ENCODE results near the gene ADRA1B. TPM values are rescaled to one million over a fixed set of nuclear protein-coding genes. Genes with fewer than 3 reads are reported as not detected.

Gene ADRA1B
- total and polyA plus RNA-seq, 2 of the 8 experiments (the other 6 are each of a cell fraction or from before 2014, with no cell fraction given) = not detected

- WGBS, 2 experiments (ENCODE audit: extremely low coverage in 1 of 2, insufficient coverage in 1 of 2, insufficient read length in 1 of 2, insufficient replicate concordance in 2 of 2, low coverage in 1 of 2, low lambda C conversion rate in 2 of 2, missing lambda C conversion rate in 1 of 2) = 91% methylated on average over 7 of the region's 7 CpGs; no CpG with 5 or more reads in 1 of the 2 experiments
- Histone ChIP-seq H3K18ac (ENCODE audit: extremely low read depth, low read length) (no peak overlapping the region), H3K4me2 (ENCODE audit: insufficient read depth in 1 of 2, low read depth in 2 of 2, low read length in 2 of 2) (no peak overlapping the region), H3K9me3 (ENCODE audit: insufficient read depth in 2 of 2, low read depth in 1 of 2, low read length in 1 of 2) (no peaks in the 10 kb centered on the region), H4K8ac (ENCODE audit: extremely low read depth, insufficient read depth, low read length) (no peak overlapping the region), H3K27ac (ENCODE audit: low read depth, low read length) (no peak overlapping the region), H2BK20ac (ENCODE audit: low read length) (no peak overlapping the region), H2BK15ac (ENCODE audit: low read length) (no peak overlapping the region), H4K91ac (replicated peaks; ENCODE audit: insufficient read length, low read length) (no peak overlapping the region), H4K20me1 (replicated peaks in 1 of 2; ENCODE audit: control insufficient read depth in 1 of 2, insufficient read depth in 2 of 2, low read length in 2 of 2) (peaks cover 3 to 7% of the 10 kb centered on the region in 2 experiments), H3K4ac (replicated peaks; ENCODE audit: insufficient read length, low read depth, low read length) (no peak overlapping the region), H2BK12ac (ENCODE audit: low read depth, low read length) (no peak overlapping the region), H3K23me2 (ENCODE audit: low read depth, low read length) (no peaks in the 10 kb centered on the region), H3K23ac (ENCODE audit: insufficient read length) (no peak overlapping the region), H3K79me2 (ENCODE audit: control insufficient read depth in 1 of 2, insufficient read depth in 2 of 2, low read length in 2 of 2) (peaks cover 0 to 33% of the 10 kb centered on the region in 2 experiments; a peak in 2 of 4 replicates), H2BK5ac (ENCODE audit: low read depth, low read length) (no peak overlapping the region), H3K27me3 (replicated peaks in 1 of 4; ENCODE audit: control insufficient read depth in 3 of 4, extremely low read depth in 1 of 4, insufficient read depth in 3 of 4, low read length in 3 of 4) (no peaks in the 10 kb centered on the region), H4K5ac (ENCODE audit: insufficient read length, low read depth, low read length) (no peak overlapping the region), H3K56ac (replicated peaks; ENCODE audit: insufficient read length, low read depth, low read length) (no peak overlapping the region), H2AFZ (ENCODE audit: low read length) (no peak overlapping the region), H3K9ac (replicated peaks in 1 of 4; ENCODE audit: extremely low read depth in 1 of 4, low read depth in 3 of 4, low read length in 3 of 4) (no peak overlapping the region), H2AK5ac (ENCODE audit: low read depth, low read length) (no peak overlapping the region), H3K4me1 (replicated peaks in 1 of 4; ENCODE audit: control insufficient read depth in 3 of 4, insufficient read depth in 4 of 4, low read length in 3 of 4) (no peaks in the 10 kb centered on the region), H3K4me3 (ENCODE audit: extremely low read depth in 1 of 4, insufficient read depth in 2 of 4, low read depth in 3 of 4, low read length in 4 of 4) (no peak overlapping the region), H3K79me1 (ENCODE audit: low read depth, low read length) (peaks cover 2% of the 10 kb centered on the region; the same call in 1 of the 2 replicates), H2BK120ac (replicated peaks; ENCODE audit: low read depth, low read length) (no peak overlapping the region), H3K36me3 (ENCODE audit: control insufficient read depth in 2 of 4, insufficient read depth in 4 of 4, low read length in 3 of 4) (peaks cover 0 to 22% (median 4%) of the 10 kb centered on the region in 4 experiments; a peak in 4 of 8 replicates), H3K14ac (ENCODE audit: insufficient read length) (no peak overlapping the region)
- no peak for DNase-seq (ENCODE audit: low read depth in 1 of 2, low spot score in 2 of 2)
- POLR2A ChIA-PET (ENCODE audit: partially characterized antibody) = interaction anchor here (0.6 to 1.0 kb wide), 2 partner anchors 14 to 19 kb away, joined by 3 read pairs; no protein-coding TSS in a partner anchor
- CTCF ChIA-PET (ENCODE audit: partially characterized antibody) = interaction anchor here (0.6 to 5.4 kb wide), 10 partner anchors 14 to 713 kb away, joined by 3 to 47 read pairs (median 6); no protein-coding TSS in a partner anchor
- FAIRE-seq = no peak
- TF ChIP-seq USF2 (IDR thresholded peaks at IDR 0.05; ENCODE audit: low read length) (no peak), KDM4A (IDR thresholded peaks at IDR 0.05; ENCODE audit: low read depth, low read length, severe bottlenecking) (no peak), CREB1 (IDR thresholded peaks at IDR 0.05) (no peak), SP4 (IDR thresholded peaks at IDR 0.05; ENCODE audit: low read length) (no peak), TAF1 (IDR thresholded peaks at IDR 0.05; ENCODE audit: low read depth, low read length) (no peak), RXRA (IDR thresholded peaks at IDR 0.05; ENCODE audit: insufficient read depth, low read depth, low read length) (no peak), E2F6 (IDR thresholded peaks at IDR 0.05) (no peak), KDM5A (IDR thresholded peaks at IDR 0.05; ENCODE audit: low read length) (no peak), JUN (IDR thresholded peaks at IDR 0.05; ENCODE audit: low read depth, low read length) (no peak), SUZ12 (IDR thresholded peaks at IDR 0.05; ENCODE audit: low read length) (no peak), YY1 (IDR thresholded peaks at IDR 0.05; ENCODE audit: low read depth, low read length) (no peak), SIX5 (IDR thresholded peaks at IDR 0.05; ENCODE audit: low read depth, low read length) (no peak), GTF2F1 (IDR thresholded peaks at IDR 0.05; ENCODE audit: borderline replicate concordance, low read depth, low read length) (no peak)
Observed at GRCh38 chr5:160020266-160020770, 104.0 kb downstream of the ADRA1B start.
